Esophagus squamous epithelium (tissue), 5 donors: ENCODE measurements around the gene TFEB. TPM values are rescaled to one million over a fixed set of nuclear protein-coding genes. Genes with fewer than 3 reads are reported as not detected.

Experiments used
- DNase-seq: peaks from one replicate; lab custom pipeline; 2025; lab: John Stamatoyannopoulos, UW
- H3K27ac ChIP-seq, 4 donors: fragments of 200-600 bp; sonication (generic); one replicate each; pipeline ENCODE4 v1.5.1; 2016 to 2019; ENCODE audit warnings: mild to moderate bottlenecking in 1 of 4
- H3K27me3 ChIP-seq, 4 donors: fragments of 200-600 bp; sonication (generic); 1 replicate in 3 of 4; 2 replicates in 1 of 4; pipeline versions ENCODE4 v1.5.1 to v1.6.0; 2017 to 2021; ENCODE audit warnings: antibody characterized with exemption in 1 of 4
- H3K36me3 ChIP-seq, 3 donors: fragments of 200-600 bp; sonication (generic); one replicate each; pipeline ENCODE4 v1.5.1; 2016 to 2019
- H3K4me1 ChIP-seq, 3 donors: fragments of 200-600 bp; sonication (generic); one replicate each; pipeline ENCODE4 v1.5.1; 2017 to 2019
- H3K4me3 ChIP-seq, 4 donors: fragments of 200-600 bp; sonication (generic); 1 replicate in 3 of 4; 2 replicates in 1 of 4; pipeline ENCODE4 v1.5.1; 2016 to 2019; ENCODE audit warnings: mild to moderate bottlenecking in 2 of 4, moderate library complexity in 1 of 4
- H3K9me3 ChIP-seq, 3 donors: fragments of 200-600 bp; sonication (generic); one replicate each; pipeline ENCODE4 v1.5.1; 2016 to 2019
- CTCF ChIP-seq, 6 experiments: fragments of 450-650 bp in 4 of 6; fragments of 200-600 bp in 2 of 6; sonication (generic) in 2 of 6; IDR thresholded peaks; one replicate each; pipeline ENCODE4 v1.5.1; 2016 to 2019; ENCODE audit warnings: antibody characterized with exemption in 6 of 6, mild to moderate bottlenecking in 4 of 6, moderate library complexity in 4 of 6
- POLR2A ChIP-seq, 4 donors: fragments of 450-650 bp; IDR thresholded peaks; one replicate each; pipeline ENCODE4 v1.6.1; 2017; ENCODE audit warnings: antibody characterized with exemption in 4 of 4, mild to moderate bottlenecking in 4 of 4, moderate library complexity in 3 of 4
- WGBS, 2 donors: methylation state at CpG; one replicate each; pipeline ENCODE4 v1.1.5; 2018; 5-methylcytosine and 5-hydroxymethylcytosine counted together
- intact Hi-C: fragments of 100-400 bp; cut with DNase I; formaldehyde crosslinking; loops from one replicate; pipeline ENCODE4 v1.15.0; 2022
- total RNA-seq, 4 donors: library from RNA; depleted of rRNA; stranded (reverse); fragments of >200 nt; gene quantifications; one replicate each; pipeline ENCODE4 v1.1.0, GENCODE V29; 2016
- donor health status: DM: yes; HTN: yes; CAD: no.

TFEB gene
- total RNA-seq, 4 donors from 2014 or later, result 7.0 to 17.5 (median 13.4) TPM

GRCh38 chr6:41694815-41695526 is 40.4 kb downstream of the TFEB start:
- TF ChIP-seq POLR2A (IDR thresholded peaks at IDR 0.05) (no peak), CTCF (IDR thresholded peaks at IDR 0.05) (no peak)
- Histone ChIP-seq H3K4me1 (peaks cover 10 to 46% (median 15%) of the 10 kb centered on the region in 3 donors), H3K36me3 (peaks cover 6 to 32% (median 10%) of the 10 kb centered on the region in 3 donors), H3K9me3 (no peaks in the 10 kb centered on the region), H3K27me3 (no peaks in the 10 kb centered on the region), H3K4me3 (no peak overlapping the region), H3K27ac (peak overlapping the region in 1 of 4 donors; percentile 46)
- WGBS, 2 donors, result 77 to 100% methylated on average over 3 to 5 of the region's 6 CpGs
- intact Hi-C loops, result no loop called here
- DNase-seq, result no peak

DNA sequence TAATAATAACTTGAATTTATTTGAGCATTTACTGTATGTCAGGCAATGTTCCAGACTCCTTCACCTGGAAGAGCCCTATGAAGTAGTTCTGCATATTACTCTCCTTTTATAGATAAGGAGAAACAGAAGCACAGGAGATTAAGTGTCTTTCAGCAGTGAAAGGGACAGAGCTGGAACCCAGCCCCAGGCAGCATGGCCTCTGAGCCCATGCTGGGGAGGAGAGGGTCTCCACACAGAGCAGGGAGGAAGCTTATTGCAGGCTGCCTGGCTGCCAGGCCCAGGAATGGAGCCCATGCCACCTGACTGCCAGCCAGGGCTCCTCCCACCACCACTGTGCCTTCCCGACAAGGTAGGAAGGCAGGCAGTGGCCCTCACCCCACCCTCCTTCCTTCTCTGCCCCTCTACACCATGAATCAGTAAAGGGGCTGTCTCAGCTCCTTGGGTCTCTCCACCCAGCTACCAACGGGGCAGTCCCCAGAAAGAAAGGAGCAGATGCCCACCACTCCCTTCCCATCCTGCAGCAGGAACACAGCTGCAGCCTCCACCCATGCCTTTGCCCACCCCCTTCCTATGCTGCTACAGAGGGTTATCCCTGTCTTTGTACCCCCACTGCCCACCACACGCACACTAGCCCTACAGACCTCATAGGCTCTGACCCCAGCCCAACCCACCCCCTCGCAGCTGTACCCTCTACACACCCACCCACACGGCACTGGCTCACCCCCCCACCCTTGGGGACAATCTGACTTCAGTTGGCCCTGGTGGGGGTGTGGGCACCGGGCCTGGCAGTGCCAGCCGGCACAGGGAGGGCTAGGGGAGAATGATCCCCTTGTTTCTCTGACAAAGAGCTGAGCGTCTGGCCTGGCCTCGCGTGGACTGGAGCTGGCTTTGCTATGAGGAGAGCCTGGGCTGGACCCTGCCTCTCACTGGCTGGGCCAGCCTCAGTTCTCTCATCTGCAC is 41.8 kb downstream of the TFEB start:
- Histone ChIP-seq H3K4me3 (no peak overlapping the region), H3K4me1 (peaks cover 17 to 52% (median 20%) of the 10 kb centered on the region in 3 donors), H3K36me3 (peaks cover 10 to 38% (median 11%) of the 10 kb centered on the region in 3 donors), H3K27me3 (no peaks in the 10 kb centered on the region), H3K27ac (peak overlapping the region in 1 of 4 donors; percentile 28), H3K9me3 (no peaks in the 10 kb centered on the region)
- intact Hi-C loops, result no loop called here
- 33 to 70% methylated on average over 3 to 9 of the region's 10 CpGs for WGBS, 2 donors
- DNase-seq, result no peak
- TF ChIP-seq POLR2A (IDR thresholded peaks at IDR 0.05) (no peak), CTCF (IDR thresholded peaks at IDR 0.05) (no peak)

DNA sequence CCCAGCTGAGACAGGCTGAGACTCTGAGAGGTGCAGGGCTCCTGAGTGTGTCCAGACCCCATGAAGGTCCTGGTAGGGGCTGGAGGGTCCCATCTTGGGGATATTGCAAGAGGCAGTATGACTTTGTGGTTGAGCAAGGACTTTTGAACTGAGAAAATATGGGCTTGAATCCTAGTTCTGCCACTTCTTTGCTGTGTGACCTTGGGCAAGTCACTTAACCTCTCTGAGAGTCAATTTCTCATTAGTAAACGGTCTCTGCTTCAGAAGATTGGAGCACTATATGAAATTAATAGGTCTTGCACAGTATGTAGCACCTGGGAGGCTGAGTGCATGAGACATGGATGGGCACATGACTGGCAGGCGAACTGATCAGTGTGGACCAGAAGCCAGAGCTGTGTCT is 42.7 kb downstream of the TFEB start:
- intact Hi-C loops, result no loop called here
- TF ChIP-seq CTCF (IDR thresholded peaks at IDR 0.05) (no peak), POLR2A (IDR thresholded peaks at IDR 0.05) (no peak)
- Histone ChIP-seq H3K4me3 (no peak overlapping the region), H3K27me3 (no peaks in the 10 kb centered on the region), H3K27ac (no peak overlapping the region), H3K36me3 (peaks cover 10 to 38% (median 11%) of the 10 kb centered on the region in 3 donors), H3K9me3 (no peaks in the 10 kb centered on the region), H3K4me1 (peaks cover 17 to 55% (median 18%) of the 10 kb centered on the region in 3 donors)
- no peak for DNase-seq
- 25 to 69% methylated on average over 1 to 2 of the region's 2 CpGs for WGBS, 2 donors

DNA sequence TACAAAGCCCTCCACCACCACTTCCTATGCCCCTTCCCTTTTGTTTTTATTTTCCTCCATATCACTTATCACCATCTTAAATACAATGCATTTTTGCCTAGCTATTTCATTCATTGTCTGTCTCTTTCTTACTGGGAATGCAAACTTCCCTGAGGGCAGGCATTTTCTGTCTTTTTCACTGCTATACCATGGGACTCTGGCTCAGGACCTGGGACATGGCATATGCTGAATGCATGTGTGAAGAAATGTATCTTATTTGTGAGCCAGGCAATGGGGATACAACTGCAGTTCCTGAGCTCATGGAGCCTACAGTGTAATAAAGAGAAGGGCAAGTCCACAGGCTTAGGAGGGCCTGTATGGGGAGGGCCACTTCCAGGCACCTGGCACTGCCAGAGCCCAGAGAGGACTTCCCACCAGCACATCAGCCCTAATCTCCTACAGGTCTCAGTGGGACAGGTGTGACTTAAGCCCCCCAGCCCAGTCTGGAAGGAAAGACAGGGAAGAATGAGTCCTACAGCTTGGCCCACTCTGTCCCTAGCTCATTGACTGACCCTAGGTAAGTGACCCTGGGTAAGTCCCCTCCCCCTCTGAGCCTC is 43.2 kb downstream of the TFEB start:
- Histone ChIP-seq H3K27me3 (no peaks in the 10 kb centered on the region), H3K27ac (no peak overlapping the region), H3K4me3 (no peak overlapping the region), H3K9me3 (no peaks in the 10 kb centered on the region), H3K4me1 (peaks cover 17 to 61% (median 18%) of the 10 kb centered on the region in 3 donors), H3K36me3 (peaks cover 10 to 41% (median 15%) of the 10 kb centered on the region in 3 donors)
- no peak for TF ChIP-seq POLR2A (IDR thresholded peaks at IDR 0.05)
- TF ChIP-seq CTCF (IDR thresholded peaks at IDR 0.05), result no peak
- intact Hi-C loops, result no loop called here
- no peak for DNase-seq
